CD4-positive, alpha-beta T cell (primary cell): Measurements from ENCODE around the gene GALNT2. TPM values are rescaled to one million over a fixed set of nuclear protein-coding genes. Genes with fewer than 3 reads are reported as not detected.

ENCODE experiments used
- ATAC-seq: fragments of 200-7000 bp; cut with Tn5 transposase; one replicate; pipeline ENCODE4 v1.10.0; 2022; ENCODE audit warnings: mild to moderate bottlenecking; ENCODE audit not compliant: poor library complexity
- CTCF ChIA-PET: fragments of 350-600 bp; sonication (Branson Sonifier 250); formaldehyde crosslinking; loops from one replicate; lab custom pipeline; 2021; ENCODE audit warnings: antibody characterized with exemption, inconsistent platforms; lab: Charles Lee
- POLR2A ChIA-PET: fragments of 350-600 bp; sonication (Branson Sonifier 250); formaldehyde crosslinking; loops from one replicate; lab custom pipeline; 2021; ENCODE audit warnings: antibody characterized with exemption, inconsistent platforms; lab: Charles Lee
- DNase-seq, 14 experiments: peaks; one replicate each; pipeline ENCODE4 v3.0.0-alpha.2; 2013 to 2020; ENCODE audit warnings: mixed read lengths in 2 of 14
- H3K27ac ChIP-seq, 2 donors: one replicate each; pipeline versions ENCODE4 v1.5.1 to v1.7.0; 2013; ENCODE audit warnings: low read length in 2 of 2, low read depth in 1 of 2, mild to moderate bottlenecking in 1 of 2
- H3K27me3 ChIP-seq, 2 experiments: 1 replicate in 1 of 2; 2 replicates in 1 of 2; pipeline versions ENCODE4 v1.6.1 to v1.7.0; 2013; ENCODE audit warnings: low read length in 2 of 2, control low read depth in 1 of 2, mild to moderate bottlenecking in 1 of 2, moderate library complexity in 1 of 2; ENCODE audit not compliant: insufficient read depth in 2 of 2, control insufficient read depth in 1 of 2
- H3K36me3 ChIP-seq: one replicate; pipeline ENCODE4 v1.6.1; 2013; ENCODE audit warnings: low read length, control low read depth; ENCODE audit not compliant: insufficient read depth
- H3K4me1 ChIP-seq: one replicate; pipeline ENCODE4 v1.6.1; 2013; ENCODE audit warnings: low read length, control low read depth; ENCODE audit not compliant: insufficient read depth
- H3K4me3 ChIP-seq: one replicate; pipeline ENCODE4 v1.5.1; 2013; ENCODE audit warnings: mild to moderate bottlenecking, low read length, moderate library complexity
- H3K9me3 ChIP-seq, 2 experiments: 1 replicate in 1 of 2; 2 replicates in 1 of 2; pipeline versions ENCODE4 v1.6.1 to v1.7.0; 2013; ENCODE audit warnings: low read length in 2 of 2, mild to moderate bottlenecking in 2 of 2, control low read depth in 1 of 2, moderate library complexity in 1 of 2; ENCODE audit not compliant: control insufficient read depth in 1 of 2, insufficient read depth in 1 of 2
- H3K27ac Mint-ChIP-seq: one replicate; pipeline ENCODE4 v1.8.0; 2020; ENCODE audit warnings: mixed read lengths
- H3K27me3 Mint-ChIP-seq: one replicate; pipeline ENCODE4 v1.8.0; 2021; ENCODE audit warnings: mixed read lengths
- H3K36me3 Mint-ChIP-seq: one replicate; pipeline ENCODE4 v1.8.0; 2021; ENCODE audit warnings: low read depth, mixed read lengths
- H3K4me1 Mint-ChIP-seq: one replicate; pipeline ENCODE4 v1.8.0; 2021; ENCODE audit warnings: low read depth, mixed read lengths
- H3K4me3 Mint-ChIP-seq: one replicate; pipeline ENCODE4 v1.8.0; 2020; ENCODE audit warnings: mild to moderate bottlenecking, mixed read lengths
- H3K9me3 Mint-ChIP-seq: one replicate; pipeline ENCODE4 v1.8.0; 2020; ENCODE audit warnings: mixed read lengths
- intact Hi-C, 2 experiments: fragments of 100-400 bp; cut with DNase I in 1 of 2; cut with micrococcal nuclease in 1 of 2; formaldehyde crosslinking; loops; one replicate each; pipeline versions ENCODE4 v1.15.1 to v1.9.0; 2023 to 2025; cut with DNase I, micrococcal nuclease
- total RNA-seq, 174 experiments: library from RNA in 2 of 174; stranded (reverse) in 2 of 174; gene quantifications; one replicate each; pipeline ENCODE4 v1.2.3 and lab custom pipeline; 2021 to 2026
- TF ChIP-seq, protein P1 (sequence below): fragments of 200-600 bp; IDR thresholded peaks from one replicate; pipeline ENCODE4 v1.8.0; 2022; ENCODE audit warnings: antibody characterized with exemption, mild to moderate bottlenecking

GALNT2 gene
- total RNA-seq, 2 experiments from 2014 or later, result 11.0 to 11.4 TPM

DNA sequence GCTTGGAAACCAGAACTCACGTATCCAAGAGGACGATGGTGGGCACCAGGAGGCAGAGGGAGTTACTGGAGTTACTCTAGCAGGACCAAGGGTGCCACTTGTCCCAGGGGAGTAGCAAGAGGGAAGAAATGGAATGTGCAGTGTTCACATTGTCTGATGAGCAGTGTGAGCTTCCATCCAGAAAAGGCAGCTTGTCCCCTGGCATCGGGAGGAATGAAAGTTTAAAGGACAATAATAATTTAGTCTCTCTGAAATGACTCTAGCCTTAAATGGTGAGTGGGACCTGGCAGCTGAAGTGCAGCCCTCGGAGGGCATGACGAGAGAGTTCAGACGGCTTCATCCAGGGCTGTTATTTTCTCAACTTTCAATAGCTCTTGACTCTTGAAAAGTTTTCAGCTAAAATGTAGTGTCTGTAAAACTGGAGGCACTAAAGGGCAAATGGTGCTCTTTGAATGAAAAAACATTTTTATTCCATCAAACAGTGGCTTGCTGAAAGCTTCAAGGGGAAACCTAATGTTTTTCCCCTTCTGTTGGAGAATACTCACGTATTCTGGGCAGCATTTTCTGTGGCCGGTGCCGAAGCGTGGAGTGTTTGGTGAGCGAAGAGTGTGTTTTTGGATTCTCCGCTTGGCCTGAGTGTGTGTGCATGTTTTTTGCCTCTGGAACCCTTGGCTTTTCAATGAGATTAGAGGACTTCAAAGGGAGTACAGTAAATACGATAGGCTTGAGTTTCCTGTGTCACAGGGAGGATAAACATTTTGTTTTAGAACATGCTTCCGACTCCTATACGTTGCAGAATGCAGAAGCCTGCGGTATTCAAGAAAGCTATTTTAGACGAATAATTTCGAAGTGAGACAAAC, 157.3 kb downstream of the GALNT2 start:
- POLR2A ChIA-PET, result interaction anchor here (0.9 kb wide), 1 partner anchor 11 kb away, joined by 3 read pairs; no protein-coding TSS in a partner anchor
- intact Hi-C loops, result no loop called here
- no peaks in the 10 kb centered on the region for H3K4me1 Mint-ChIP-seq
- H3K4me3 Mint-ChIP-seq, result no peak overlapping the region
- Histone ChIP-seq H3K9me3 (no peaks in the 10 kb centered on the region), H3K4me3 (no peak overlapping the region), H3K27me3 (no peaks in the 10 kb centered on the region), H3K4me1 (no peaks in the 10 kb centered on the region), H3K27ac (no peak overlapping the region), H3K36me3 (no peaks in the 10 kb centered on the region)
- TF ChIP-seq, protein P1, sequence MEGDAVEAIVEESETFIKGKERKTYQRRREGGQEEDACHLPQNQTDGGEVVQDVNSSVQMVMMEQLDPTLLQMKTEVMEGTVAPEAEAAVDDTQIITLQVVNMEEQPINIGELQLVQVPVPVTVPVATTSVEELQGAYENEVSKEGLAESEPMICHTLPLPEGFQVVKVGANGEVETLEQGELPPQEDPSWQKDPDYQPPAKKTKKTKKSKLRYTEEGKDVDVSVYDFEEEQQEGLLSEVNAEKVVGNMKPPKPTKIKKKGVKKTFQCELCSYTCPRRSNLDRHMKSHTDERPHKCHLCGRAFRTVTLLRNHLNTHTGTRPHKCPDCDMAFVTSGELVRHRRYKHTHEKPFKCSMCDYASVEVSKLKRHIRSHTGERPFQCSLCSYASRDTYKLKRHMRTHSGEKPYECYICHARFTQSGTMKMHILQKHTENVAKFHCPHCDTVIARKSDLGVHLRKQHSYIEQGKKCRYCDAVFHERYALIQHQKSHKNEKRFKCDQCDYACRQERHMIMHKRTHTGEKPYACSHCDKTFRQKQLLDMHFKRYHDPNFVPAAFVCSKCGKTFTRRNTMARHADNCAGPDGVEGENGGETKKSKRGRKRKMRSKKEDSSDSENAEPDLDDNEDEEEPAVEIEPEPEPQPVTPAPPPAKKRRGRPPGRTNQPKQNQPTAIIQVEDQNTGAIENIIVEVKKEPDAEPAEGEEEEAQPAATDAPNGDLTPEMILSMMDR, result no peak
- DNase-seq (no peak), ATAC-seq (no peak)
- CTCF ChIA-PET, result interaction anchor here (1.4 kb wide), 1 partner anchor 8 kb away, joined by 3 read pairs; no protein-coding TSS in a partner anchor
- no peaks in the 10 kb centered on the region for H3K27me3 Mint-ChIP-seq
- H3K36me3 Mint-ChIP-seq, result peaks cover 3% of the 10 kb centered on the region
- H3K9me3 Mint-ChIP-seq, result no peaks in the 10 kb centered on the region
- no peak overlapping the region for H3K27ac Mint-ChIP-seq

GRCh38 chr1:230226007-230226800, 159.2 kb downstream of the GALNT2 start:
- intact Hi-C loops, result no loop called here
- Mint-ChIP-seq H3K4me1 (peaks cover 7% of the 10 kb centered on the region), H3K9me3 (no peaks in the 10 kb centered on the region), H3K27ac (no peak overlapping the region), H3K27me3 (no peaks in the 10 kb centered on the region), H3K4me3 (no peak overlapping the region), H3K36me3 (peaks cover 3% of the 10 kb centered on the region)
- no peak overlapping the region for H3K4me3 ChIP-seq
- DNase-seq (no peak), ATAC-seq (no peak)
- no peaks in the 10 kb centered on the region for H3K9me3 ChIP-seq
- ChIA-PET CTCF (interaction anchor here (1.4 kb wide), 1 partner anchor 10 kb away, joined by 3 read pairs; no protein-coding TSS in a partner anchor), POLR2A (no interaction called here)
- H3K4me1 ChIP-seq, result no peaks in the 10 kb centered on the region
- H3K27ac ChIP-seq, result no peak overlapping the region
- TF ChIP-seq, protein P1, result no peak
- no peaks in the 10 kb centered on the region for H3K27me3 ChIP-seq
- H3K36me3 ChIP-seq, result no peaks in the 10 kb centered on the region

- TF ChIP-seq, protein P1, result no peak
- no peak for ATAC-seq
- Mint-ChIP-seq H3K27me3 (no peaks in the 10 kb centered on the region), H3K36me3 (peaks cover 3% of the 10 kb centered on the region), H3K4me1 (peaks cover 7% of the 10 kb centered on the region), H3K27ac (no peak overlapping the region), H3K9me3 (no peaks in the 10 kb centered on the region), H3K4me3 (no peak overlapping the region)
- Histone ChIP-seq H3K27me3 (no peaks in the 10 kb centered on the region), H3K9me3 (no peaks in the 10 kb centered on the region), H3K36me3 (no peaks in the 10 kb centered on the region), H3K4me1 (no peaks in the 10 kb centered on the region), H3K27ac (no peak overlapping the region), H3K4me3 (no peak overlapping the region)
- ChIA-PET POLR2A (no interaction called here), CTCF (no interaction called here)
- intact Hi-C loops, result no loop called here
- no peak for DNase-seq
Observed at GRCh38 chr1:230226814-230227213, 159.8 kb downstream of the GALNT2 start.
